ENCODE results near the gene EEPD1.

GRCh38 chr7:36311539-36311938 is 158.5 kb downstream of the EEPD1 start:
- no peak for TF ChIP-seq CTCF (IDR thresholded peaks at IDR 0.05)
- TF ChIP-seq POLR2A (IDR thresholded peaks at IDR 0.05), result no peak
